K562 (cell line): ENCODE results near the gene SKIC3. TPM values are rescaled to one million over a fixed set of nuclear protein-coding genes. Genes with fewer than 3 reads are reported as not detected.
A peak's percentile ranks its signal among the peaks of the same experiment; 100 is the strongest.

Source experiments
- CHD1 ChIP-seq: fragments of 200-600 bp; sonication (generic); IDR thresholded peaks from one replicate; pipeline ENCODE4 v1.6.1; 2012; ENCODE audit warnings: mild to moderate bottlenecking, moderate library complexity, low read length, inconsistent platforms
- JUN ChIP-seq, 2 experiments: sonication (generic) in 1 of 2; formaldehyde crosslinking in 1 of 2; IDR thresholded peaks; 2 replicates each; pipeline versions ENCODE4 v1.6.1 to v1.8.0; 2012 to 2022; ENCODE audit warnings: borderline replicate concordance in 2 of 2, mild to moderate bottlenecking in 2 of 2, improper control_type of control experiment in 1 of 2, low read depth in 1 of 2, low read length in 1 of 2, missing genetic modification reagents in 1 of 2
- MAFG ChIP-seq: fragments of 450-650 bp; conservative IDR thresholded peaks from 2 replicates; pipeline ENCODE4 v1.6.1; 2016; ENCODE audit warnings: missing genetic modification characterization, missing compliant biosample characterization
- MED1 ChIP-seq: sonication (generic); formaldehyde crosslinking; IDR thresholded peaks from 2 replicates; pipeline ENCODE4 v1.8.1; 2023; ENCODE audit warnings: missing genetic modification reagents, borderline replicate concordance
- MITF ChIP-seq: IDR thresholded peaks from 2 replicates; pipeline ENCODE4 v1.6.1; 2014; ENCODE audit warnings: antibody characterized with exemption
- NR2C2 ChIP-seq, 2 experiments: fragments of 200-800 bp in 1 of 2; sonication (Bioruptor generic) in 1 of 2; sonication (generic) in 1 of 2; formaldehyde crosslinking in 1 of 2; IDR thresholded peaks; 2 replicates each; pipeline versions ENCODE4 v1.6.1 to v1.8.0; 2016 to 2022; ENCODE audit warnings: mild to moderate bottlenecking in 1 of 2, missing compliant biosample characterization in 1 of 2, missing genetic modification characterization in 1 of 2, missing genetic modification reagents in 1 of 2
- NR3C1 ChIP-seq: sonication (generic); formaldehyde crosslinking; IDR thresholded peaks from 2 replicates; pipeline ENCODE4 v1.8.1; 2022; ENCODE audit warnings: missing genetic modification reagents
- PTTG1 ChIP-seq: fragments of 450-650 bp; IDR thresholded peaks from 2 replicates; pipeline ENCODE4 v1.6.1; 2016; ENCODE audit warnings: low read depth, mild to moderate bottlenecking, missing genetic modification characterization, missing compliant biosample characterization
- RNF219 ChIP-seq: fragments of 250-450 bp; sonication (Bioruptor Pico); IDR thresholded peaks from 2 replicates; pipeline ENCODE4 v1.5.0; 2022; ENCODE audit warnings: mild to moderate bottlenecking
- TCF7 ChIP-seq: sonication (generic); IDR thresholded peaks from 2 replicates; pipeline ENCODE4 v1.6.1; 2016; ENCODE audit warnings: antibody characterized with exemption, borderline replicate concordance
- U2AF2 ChIP-seq: fragments of 200-400 bp; formaldehyde crosslinking; optimal IDR thresholded peaks from 2 replicates; pipeline ENCODE3; 2017; ENCODE audit warnings: low read depth, mild to moderate bottlenecking, low read length
- ZNF431 ChIP-seq: sonication (generic); formaldehyde crosslinking; IDR thresholded peaks from 2 replicates; pipeline ENCODE4 v1.8.0; 2022; ENCODE audit warnings: mild to moderate bottlenecking, missing genetic modification reagents
- ZNF695 ChIP-seq: fragments of 450-650 bp; formaldehyde crosslinking; IDR thresholded peaks from 2 replicates; pipeline ENCODE4 v1.4.0; 2020; ENCODE audit warnings: mild to moderate bottlenecking, moderate library complexity
- ZNF696 ChIP-seq: fragments of 250-450 bp; sonication (Bioruptor Pico); conservative IDR thresholded peaks from 2 replicates; pipeline ENCODE4 v1.4.0; 2020; ENCODE audit warnings: mild to moderate bottlenecking, moderate library complexity
- polyA plus RNA-seq, 8 experiments: library from polyadenylated mRNA; depleted of rRNA in 4 of 8; stranded (reverse) in 5 of 8; unstranded in 3 of 8; fragments of >200 nt; fragmentation: Nextera tagmentation in 2 of 8; fragmentation: Illumina TruSeq in 1 of 8; extraction: Ambion mirVana in 2 of 8; extraction: Trizol in 1 of 8; gene quantifications; 2 replicates each; pipeline versions ENCODE4 v1.2.1 to v1.2.3, GENCODE V29; 2011 to 2014; ENCODE audit warnings: inconsistent platforms in 1 of 8, missing spikeins in 1 of 8
- total RNA-seq, 7 experiments: library from RNA; depleted of rRNA in 6 of 7; stranded (reverse); fragments of >200 nt in 6 of 7; fragmentation: Illumina TruSeq in 2 of 7; extraction: Trizol in 2 of 7; gene quantifications; 2 replicates each; pipeline versions ENCODE4 v1.2.1 to v1.2.3, GENCODE V29; 2011 to 2021; ENCODE audit warnings: low replicate concordance in 1 of 7
- TF ChIP-seq, protein P1 (sequence below): fragments of 450-650 bp; IDR thresholded peaks from 2 replicates; pipeline ENCODE4 v1.7.1; 2018; ENCODE audit warnings: mild to moderate bottlenecking, low read depth; ENCODE audit not compliant: partially characterized antibody
- TF ChIP-seq, protein P2 (sequence below): sonication (generic); formaldehyde crosslinking; IDR thresholded peaks from 2 replicates; pipeline ENCODE4 v1.8.1; 2023; ENCODE audit warnings: mild to moderate bottlenecking, missing genetic modification reagents
- TF ChIP-seq, protein P3 (sequence below): fragments of 250-450 bp; sonication (Bioruptor Pico); IDR thresholded peaks from 2 replicates; pipeline ENCODE4 v1.5.0; 2020; ENCODE audit warnings: mild to moderate bottlenecking

The SKIC3 gene
- total and polyA plus RNA-seq, 9 of the 15 experiments (the other 6 are each of a cell fraction or from before 2014, with no cell fraction given): 30.7 to 72.4 (median 44.1) TPM

GRCh38 chr5:95554331-95554646, 488 bp downstream of the SKIC3 start (continued):
- TF ChIP-seq, protein P1, sequence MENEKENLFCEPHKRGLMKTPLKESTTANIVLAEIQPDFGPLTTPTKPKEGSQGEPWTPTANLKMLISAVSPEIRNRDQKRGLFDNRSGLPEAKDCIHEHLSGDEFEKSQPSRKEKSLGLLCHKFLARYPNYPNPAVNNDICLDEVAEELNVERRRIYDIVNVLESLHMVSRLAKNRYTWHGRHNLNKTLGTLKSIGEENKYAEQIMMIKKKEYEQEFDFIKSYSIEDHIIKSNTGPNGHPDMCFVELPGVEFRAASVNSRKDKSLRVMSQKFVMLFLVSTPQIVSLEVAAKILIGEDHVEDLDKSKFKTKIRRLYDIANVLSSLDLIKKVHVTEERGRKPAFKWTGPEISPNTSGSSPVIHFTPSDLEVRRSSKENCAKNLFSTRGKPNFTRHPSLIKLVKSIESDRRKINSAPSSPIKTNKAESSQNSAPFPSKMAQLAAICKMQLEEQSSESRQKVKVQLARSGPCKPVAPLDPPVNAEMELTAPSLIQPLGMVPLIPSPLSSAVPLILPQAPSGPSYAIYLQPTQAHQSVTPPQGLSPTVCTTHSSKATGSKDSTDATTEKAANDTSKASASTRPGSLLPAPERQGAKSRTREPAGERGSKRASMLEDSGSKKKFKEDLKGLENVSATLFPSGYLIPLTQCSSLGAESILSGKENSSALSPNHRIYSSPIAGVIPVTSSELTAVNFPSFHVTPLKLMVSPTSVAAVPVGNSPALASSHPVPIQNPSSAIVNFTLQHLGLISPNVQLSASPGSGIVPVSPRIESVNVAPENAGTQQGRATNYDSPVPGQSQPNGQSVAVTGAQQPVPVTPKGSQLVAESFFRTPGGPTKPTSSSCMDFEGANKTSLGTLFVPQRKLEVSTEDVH: no peak
- TF ChIP-seq TCF7 (no peak), ZNF431 (no peak), PTTG1 (tag) (no peak), U2AF2 (no peak), RNF219 (CRISPR knock-in tag) (no peak), MITF (0 out of 2 replicates have a peak, but pooled peaks have one; percentile 17), NR2C2 (CRISPR knock-in tag; IDR thresholded peaks at IDR 0.05) (no peak), NR2C2 (tag; IDR thresholded peaks at IDR 0.05) (no peak), ZNF696 (CRISPR knock-in tag) (no peak), MAFG (no peak), CHD1 (no peak), ZNF695 (no peak), MED1 (no peak), NR3C1 (CRISPR knock-in tag) (no peak), JUN (IDR thresholded peaks at IDR 0.05; ENCODE audit: borderline replicate concordance, low read depth, low read length) (no peak), JUN (CRISPR knock-in tag; IDR thresholded peaks at IDR 0.05; ENCODE audit: borderline replicate concordance) (no peak)
- TF ChIP-seq, protein P2, sequence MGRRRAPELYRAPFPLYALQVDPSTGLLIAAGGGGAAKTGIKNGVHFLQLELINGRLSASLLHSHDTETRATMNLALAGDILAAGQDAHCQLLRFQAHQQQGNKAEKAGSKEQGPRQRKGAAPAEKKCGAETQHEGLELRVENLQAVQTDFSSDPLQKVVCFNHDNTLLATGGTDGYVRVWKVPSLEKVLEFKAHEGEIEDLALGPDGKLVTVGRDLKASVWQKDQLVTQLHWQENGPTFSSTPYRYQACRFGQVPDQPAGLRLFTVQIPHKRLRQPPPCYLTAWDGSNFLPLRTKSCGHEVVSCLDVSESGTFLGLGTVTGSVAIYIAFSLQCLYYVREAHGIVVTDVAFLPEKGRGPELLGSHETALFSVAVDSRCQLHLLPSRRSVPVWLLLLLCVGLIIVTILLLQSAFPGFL (CRISPR knock-in tag): no peak
- TF ChIP-seq, protein P3, sequence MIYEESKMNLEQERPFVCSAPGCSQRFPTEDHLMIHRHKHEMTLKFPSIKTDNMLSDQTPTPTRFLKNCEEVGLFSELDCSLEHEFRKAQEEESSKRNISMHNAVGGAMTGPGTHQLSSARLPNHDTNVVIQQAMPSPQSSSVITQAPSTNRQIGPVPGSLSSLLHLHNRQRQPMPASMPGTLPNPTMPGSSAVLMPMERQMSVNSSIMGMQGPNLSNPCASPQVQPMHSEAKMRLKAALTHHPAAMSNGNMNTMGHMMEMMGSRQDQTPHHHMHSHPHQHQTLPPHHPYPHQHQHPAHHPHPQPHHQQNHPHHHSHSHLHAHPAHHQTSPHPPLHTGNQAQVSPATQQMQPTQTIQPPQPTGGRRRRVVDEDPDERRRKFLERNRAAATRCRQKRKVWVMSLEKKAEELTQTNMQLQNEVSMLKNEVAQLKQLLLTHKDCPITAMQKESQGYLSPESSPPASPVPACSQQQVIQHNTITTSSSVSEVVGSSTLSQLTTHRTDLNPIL: no peak
